ENCODE measurements around the gene PSD2. TPM values are rescaled to one million over a fixed set of nuclear protein-coding genes. Genes with fewer than 3 reads are reported as not detected.

PSD2 gene
- total RNA-seq, 1 donor from 2014 or later = not detected

DNA sequence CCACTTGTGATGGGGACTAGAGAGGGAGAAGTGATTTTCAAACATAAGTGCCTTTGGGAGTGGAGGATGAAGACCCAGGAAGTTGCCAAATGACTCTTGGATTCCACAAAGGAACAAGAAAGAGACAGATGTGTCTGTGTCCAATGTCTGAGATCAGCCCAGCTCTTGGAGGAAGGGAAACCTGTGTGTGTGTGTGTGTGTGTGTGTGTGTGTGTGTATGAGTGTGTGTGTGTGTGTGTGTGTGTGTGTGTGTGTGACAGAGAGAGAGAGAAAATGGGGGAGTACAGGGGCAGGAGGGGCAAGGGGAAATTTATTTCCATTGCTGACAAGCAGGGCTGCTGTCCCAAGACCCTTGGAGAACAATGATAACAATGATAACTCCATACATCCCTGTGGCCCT is 72.0 kb downstream of the PSD2 start:
- POLR2A ChIA-PET = interaction anchor here (0.6 kb wide), 1 partner anchor 73 kb away, joined by 3 read pairs; no protein-coding TSS in a partner anchor
- ATAC-seq (ENCODE audit: low read depth) = no peak

DNA sequence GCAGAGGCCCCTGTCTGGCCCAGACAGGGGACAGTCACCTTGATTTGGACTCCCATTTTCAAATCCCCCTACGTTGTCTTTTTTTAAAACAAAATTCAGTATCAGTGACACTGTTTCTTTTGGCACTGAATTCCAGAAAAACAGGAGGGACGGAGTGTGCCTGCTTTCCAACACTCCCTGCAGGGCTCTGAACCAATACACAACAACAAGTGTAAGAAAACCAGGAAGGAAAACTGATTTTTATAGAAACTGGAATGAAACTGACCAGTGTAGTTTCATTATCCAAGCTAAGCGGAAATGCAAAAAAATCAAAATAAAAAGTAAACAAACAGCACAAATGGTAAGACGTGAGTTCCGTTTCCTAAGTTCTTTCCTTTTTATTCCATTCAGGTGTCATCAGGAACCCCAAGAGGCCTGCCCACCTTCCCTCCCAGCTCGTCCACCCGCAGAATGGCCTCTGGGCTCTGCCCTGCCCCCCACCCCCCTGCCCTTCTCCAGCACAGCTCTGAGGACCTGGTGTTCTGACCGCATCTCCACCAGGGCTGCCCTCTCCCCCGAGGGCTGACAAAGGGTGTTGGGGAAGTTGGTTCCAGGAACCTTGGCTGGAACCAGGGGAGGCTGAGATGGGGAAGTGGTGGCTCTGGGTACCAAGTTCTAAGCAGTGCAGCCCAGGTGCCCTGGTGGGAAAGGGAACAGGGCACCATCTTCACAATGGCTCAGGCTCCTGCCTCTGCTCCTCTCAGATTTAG is 73.6 kb downstream of the PSD2 start:
- Mint-ChIP-seq H3K4me1 (no peaks in the 10 kb centered on the region), H3K9me3 (no peaks in the 10 kb centered on the region), H3K27ac (no peak overlapping the region), H3K36me3 (ENCODE audit: low read depth) (no peaks in the 10 kb centered on the region), H3K27me3 (peaks cover 39% of the 10 kb centered on the region), H3K4me3 (no peak overlapping the region)
- intact Hi-C loops (cut with micrococcal nuclease) = no loop called here
- ATAC-seq (ENCODE audit: low read depth) = no peak
- TF ChIP-seq, protein P1, sequence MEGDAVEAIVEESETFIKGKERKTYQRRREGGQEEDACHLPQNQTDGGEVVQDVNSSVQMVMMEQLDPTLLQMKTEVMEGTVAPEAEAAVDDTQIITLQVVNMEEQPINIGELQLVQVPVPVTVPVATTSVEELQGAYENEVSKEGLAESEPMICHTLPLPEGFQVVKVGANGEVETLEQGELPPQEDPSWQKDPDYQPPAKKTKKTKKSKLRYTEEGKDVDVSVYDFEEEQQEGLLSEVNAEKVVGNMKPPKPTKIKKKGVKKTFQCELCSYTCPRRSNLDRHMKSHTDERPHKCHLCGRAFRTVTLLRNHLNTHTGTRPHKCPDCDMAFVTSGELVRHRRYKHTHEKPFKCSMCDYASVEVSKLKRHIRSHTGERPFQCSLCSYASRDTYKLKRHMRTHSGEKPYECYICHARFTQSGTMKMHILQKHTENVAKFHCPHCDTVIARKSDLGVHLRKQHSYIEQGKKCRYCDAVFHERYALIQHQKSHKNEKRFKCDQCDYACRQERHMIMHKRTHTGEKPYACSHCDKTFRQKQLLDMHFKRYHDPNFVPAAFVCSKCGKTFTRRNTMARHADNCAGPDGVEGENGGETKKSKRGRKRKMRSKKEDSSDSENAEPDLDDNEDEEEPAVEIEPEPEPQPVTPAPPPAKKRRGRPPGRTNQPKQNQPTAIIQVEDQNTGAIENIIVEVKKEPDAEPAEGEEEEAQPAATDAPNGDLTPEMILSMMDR (IDR thresholded peaks at IDR 0.05) = no peak
- no peak for DNase-seq
- ChIA-PET POLR2A (no interaction called here), CTCF (no interaction called here)

More for the DNA sequence above, 72.0 kb downstream of the PSD2 start:
- H3K36me3 Mint-ChIP-seq (ENCODE audit: low read depth) = no peaks in the 10 kb centered on the region
- no peak for DNase-seq
- H3K27me3 Mint-ChIP-seq = peaks cover 26% of the 10 kb centered on the region
- intact Hi-C loops (cut with micrococcal nuclease) = no loop called here
- peaks cover 3% of the 10 kb centered on the region for H3K4me1 Mint-ChIP-seq
- H3K27ac Mint-ChIP-seq = no peak overlapping the region
- H3K4me3 Mint-ChIP-seq = no peak overlapping the region
- TF ChIP-seq, protein P1 (IDR thresholded peaks at IDR 0.05) = no peak
- CTCF ChIA-PET = interaction anchor here (3.1 kb wide), 1 partner anchor 80 kb away, joined by 16 read pairs; no protein-coding TSS in a partner anchor
- H3K9me3 Mint-ChIP-seq = no peaks in the 10 kb centered on the region

DNA sequence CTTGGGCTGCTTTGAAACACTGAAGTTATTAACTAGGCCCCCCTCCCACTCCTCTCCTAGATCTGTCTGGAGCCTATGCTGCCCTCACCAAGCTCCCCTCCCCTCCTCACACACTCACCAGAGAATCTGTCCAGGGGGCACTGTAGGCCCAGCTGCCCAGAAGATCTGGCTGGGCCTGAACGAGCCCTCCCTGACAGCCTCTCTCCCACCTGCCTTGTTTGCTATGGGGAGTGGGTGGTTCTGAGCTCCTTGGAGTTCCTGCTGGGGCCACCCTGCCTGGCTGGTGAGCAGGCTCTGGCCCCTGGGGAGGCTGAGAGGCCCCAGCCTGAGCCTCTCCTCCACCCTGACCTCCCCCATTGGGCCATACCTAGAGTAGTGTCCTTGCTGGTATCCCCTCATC is 75.1 kb downstream of the PSD2 start:
- Mint-ChIP-seq H3K27ac (no peak overlapping the region), H3K4me3 (no peak overlapping the region), H3K36me3 (ENCODE audit: low read depth) (no peaks in the 10 kb centered on the region), H3K9me3 (peaks cover 3% of the 10 kb centered on the region), H3K4me1 (no peaks in the 10 kb centered on the region), H3K27me3 (peaks cover 45% of the 10 kb centered on the region)
- ATAC-seq (ENCODE audit: low read depth) (no peak), DNase-seq (no peak)
- TF ChIP-seq, protein P1 (IDR thresholded peaks at IDR 0.05) = no peak
- intact Hi-C loops (cut with micrococcal nuclease) = no loop called here
- POLR2A ChIA-PET = interaction anchor here (0.5 kb wide), 1 partner anchor 87 kb away, joined by 5 read pairs; no protein-coding TSS in a partner anchor
- CTCF ChIA-PET = no interaction called here

DNA sequence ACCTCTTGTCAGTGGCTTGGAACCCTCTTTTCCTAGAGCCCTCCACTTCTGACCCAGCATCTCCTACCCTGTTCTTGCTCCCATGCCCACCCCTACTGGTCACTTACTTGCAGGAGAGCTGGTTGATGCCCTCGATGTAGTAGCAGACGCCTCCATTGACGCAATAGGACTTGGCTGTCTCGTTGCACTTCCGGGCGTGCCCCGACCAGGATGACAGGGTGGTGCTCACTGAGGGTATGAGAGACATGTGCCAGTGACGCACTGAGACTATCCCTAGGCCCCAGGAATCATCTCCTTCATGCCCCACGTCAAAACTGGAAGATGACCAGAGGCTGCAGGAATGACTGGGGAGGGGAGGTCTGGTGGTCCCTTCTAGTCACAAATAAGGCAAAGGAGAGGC is 76.0 kb downstream of the PSD2 start:
- TF ChIP-seq, protein P1 (IDR thresholded peaks at IDR 0.05) = no peak
- ChIA-PET CTCF (interaction anchor here (1.2 to 1.4 kb wide), 2 partner anchors 9 to 28 kb away, joined by 3 read pairs; no protein-coding TSS in a partner anchor), POLR2A (no interaction called here)
- Mint-ChIP-seq H3K9me3 (peaks cover 4% of the 10 kb centered on the region), H3K27ac (no peak overlapping the region), H3K36me3 (ENCODE audit: low read depth) (no peaks in the 10 kb centered on the region), H3K27me3 (peaks cover 51% of the 10 kb centered on the region), H3K4me3 (no peak overlapping the region), H3K4me1 (no peaks in the 10 kb centered on the region)
- ATAC-seq (ENCODE audit: low read depth) = no peak
- DNase-seq = no peak
- intact Hi-C loops (cut with micrococcal nuclease) = no loop called here

DNA sequence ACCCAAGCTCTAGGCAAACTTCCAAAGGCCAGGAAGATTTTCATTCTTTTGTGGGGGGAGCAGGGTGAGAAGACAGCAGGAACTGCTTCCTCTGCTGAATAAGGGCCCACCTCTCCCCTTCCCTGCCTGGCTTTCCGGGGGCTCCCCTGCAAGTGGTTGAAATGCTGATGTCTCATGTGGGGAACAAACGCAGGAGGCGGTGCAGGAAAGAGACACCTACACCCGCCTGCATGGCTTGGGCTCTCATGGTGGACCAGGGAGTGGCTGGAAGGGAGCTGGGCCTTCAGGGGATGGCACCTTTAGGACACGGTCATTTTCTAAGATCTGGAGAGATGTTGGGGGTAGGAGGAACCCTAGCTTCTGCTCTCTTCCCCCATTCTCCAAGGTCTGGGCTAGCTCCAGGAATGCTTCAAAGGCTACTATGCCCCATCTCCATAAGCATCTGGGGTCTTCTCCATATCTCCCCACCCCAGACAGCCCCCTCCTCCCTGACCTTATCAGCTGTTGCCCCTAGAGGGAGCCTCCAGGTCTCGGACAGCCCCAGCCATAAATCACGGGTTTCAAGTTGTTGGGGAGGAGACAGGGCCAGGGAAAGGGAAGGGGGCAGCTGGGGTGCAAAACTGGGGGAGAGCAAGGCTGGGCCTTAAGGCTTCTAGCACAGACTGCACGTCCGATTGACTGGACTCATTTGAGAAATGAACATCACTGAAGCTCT is 76.6 kb downstream of the PSD2 start:
- peaks cover 47% of the 10 kb centered on the region for H3K27me3 Mint-ChIP-seq
- no peak for DNase-seq
- ATAC-seq (ENCODE audit: low read depth) = no peak
- H3K27ac Mint-ChIP-seq = no peak overlapping the region
- H3K4me1 Mint-ChIP-seq = no peaks in the 10 kb centered on the region
- no peak overlapping the region for H3K4me3 Mint-ChIP-seq
- ChIA-PET CTCF (interaction anchor here (0.6 to 1.4 kb wide), 4 partner anchors 9 to 97 kb away, joined by 3 to 5 read pairs (median 3); no protein-coding TSS in a partner anchor), POLR2A (interaction anchor here (0.9 kb wide), 1 partner anchor 24 kb away, joined by 3 read pairs; no protein-coding TSS in a partner anchor)
- intact Hi-C loops (cut with micrococcal nuclease) = no loop called here
- no peaks in the 10 kb centered on the region for H3K36me3 Mint-ChIP-seq (ENCODE audit: low read depth)
- TF ChIP-seq, protein P1 (IDR thresholded peaks at IDR 0.05) = no peak
- peaks cover 4% of the 10 kb centered on the region for H3K9me3 Mint-ChIP-seq

Data from activated B cell treated with CpG ODN at 0.5 μM for 24 hours (primary cell).